Fibroblast of lung (primary cell): ENCODE measurements around the gene MOG.

Source experiments
- CTCF ChIP-seq, 2 donors: IDR thresholded peaks in 1 of 2; conservative IDR thresholded peaks in 1 of 2; 1 replicate in 1 of 2; 2 replicates in 1 of 2; pipeline ENCODE4 v1.5.1; 2011 to 2012; ENCODE audit warnings: low read length in 2 of 2, control low read depth in 1 of 2, inconsistent platforms in 1 of 2, low read depth in 1 of 2, mild to moderate bottlenecking in 1 of 2
- EZH2 ChIP-seq: IDR thresholded peaks from 2 replicates; pipeline ENCODE4 v1.5.1; 2012; ENCODE audit warnings: low read length, control low read depth, mild to moderate bottlenecking; ENCODE audit errors: missing control alignments

DNA sequence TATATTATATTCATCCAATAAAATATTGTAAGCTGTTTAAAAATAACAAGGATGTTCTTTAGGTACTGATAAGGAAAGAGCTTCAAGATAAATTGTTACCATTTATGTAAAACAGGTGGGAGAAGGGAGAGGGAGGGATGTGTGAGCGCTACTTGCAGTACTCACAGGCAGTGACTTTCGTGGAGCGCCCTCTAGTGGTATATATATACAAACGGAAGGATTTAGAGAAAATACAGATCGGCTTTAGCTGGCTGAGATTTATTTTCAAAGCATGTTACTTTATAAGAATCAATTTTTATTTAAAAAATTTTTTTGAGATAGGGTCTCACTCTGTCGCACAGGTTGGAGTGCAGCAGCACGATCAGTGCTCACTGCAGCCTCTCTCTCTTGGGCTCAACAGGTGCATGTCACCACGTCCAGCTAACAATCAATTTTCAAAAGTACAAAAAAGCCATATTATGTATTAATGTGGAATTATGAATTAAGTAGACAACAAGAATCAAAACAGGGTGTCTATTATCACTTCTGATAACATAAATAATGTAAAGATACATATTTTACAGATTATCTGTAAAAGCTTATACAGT is 3.3 kb upstream of the MOG start:
- no peak for TF ChIP-seq EZH2
- TF ChIP-seq CTCF (conservative IDR thresholded peaks at IDR 0.05 in 1 of 2, IDR thresholded peaks at IDR 0.05 in 1 of 2; ENCODE audit: low read depth in 1 of 2, low read length in 2 of 2) = peak; percentile 72 to 74
